ENCODE results near the gene PLEKHG5.
"Not testable (repeated sequence)": the region's sequence is repeated elsewhere in the genome, so short reads cannot be mapped to it uniquely, and the experiment has no call there.

DNA sequence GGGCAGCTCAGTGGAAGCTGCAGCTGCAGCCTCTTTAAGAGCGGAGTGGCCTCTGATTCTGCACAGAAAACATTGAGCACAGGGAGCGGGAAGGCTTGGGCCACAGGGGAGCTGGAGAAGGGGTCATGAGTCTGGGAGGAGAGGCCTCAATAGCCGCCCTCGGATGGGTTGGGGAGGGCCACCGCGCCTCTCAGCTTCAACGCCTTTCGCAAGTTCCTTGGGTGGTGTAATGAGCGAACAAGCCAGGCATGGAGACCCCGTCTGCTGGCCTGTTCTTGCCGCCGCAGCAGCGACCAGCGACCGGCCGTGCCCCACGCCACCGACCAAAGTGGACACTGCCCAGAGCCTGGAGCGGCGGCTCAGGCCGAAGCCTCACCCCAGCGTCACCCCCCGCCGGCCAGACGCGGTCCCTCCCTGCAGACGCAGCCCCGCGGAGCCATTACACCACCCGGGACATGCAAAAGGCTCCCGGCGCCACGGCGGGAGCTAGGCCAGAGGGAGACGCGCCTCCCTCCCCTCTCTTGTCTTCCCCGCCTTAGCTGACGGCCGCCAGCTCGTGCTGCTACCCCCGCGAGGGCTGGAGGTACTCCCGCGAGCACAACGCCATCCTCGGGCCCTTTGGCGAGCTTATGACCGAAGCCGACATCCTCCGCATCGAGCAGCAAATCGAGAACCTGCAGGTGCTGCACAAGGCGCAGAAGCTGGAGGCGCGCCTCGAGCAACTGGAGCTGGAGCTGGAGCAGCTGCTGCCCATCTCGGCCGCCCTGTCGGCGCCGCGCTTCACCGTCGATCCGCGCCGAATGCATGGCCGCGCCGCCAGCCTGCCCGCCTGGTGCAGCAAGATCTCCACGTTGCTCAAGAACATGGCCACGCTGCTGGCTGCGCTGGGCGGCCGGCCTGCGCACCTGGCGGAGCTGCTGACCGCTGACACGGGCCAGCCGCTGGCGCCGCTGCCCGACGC is 37.3 kb downstream of the PLEKHG5 start:
- TF ChIP-seq MAFK (IDR thresholded peaks at IDR 0.05; ENCODE audit: partially characterized antibody); ESRRA (IDR thresholded peaks at IDR 0.05; ENCODE audit: borderline replicate concordance, low read length); RAD21 (conservative IDR thresholded peaks at IDR 0.05 in 1 of 2, IDR thresholded peaks at IDR 0.05 in 1 of 2); CTCF (IDR thresholded peaks at IDR 0.05); REST (IDR thresholded peaks at IDR 0.05); EP300 (IDR thresholded peaks at IDR 0.05); RCOR1 (IDR thresholded peaks at IDR 0.05; ENCODE audit: low read depth, low read length); POLR2A (IDR thresholded peaks at IDR 0.05; ENCODE audit: low read length); RNF2 (IDR thresholded peaks at IDR 0.05; ENCODE audit: borderline replicate concordance, low read depth); SMC3 (IDR thresholded peaks at IDR 0.05); HDAC2 (IDR thresholded peaks at IDR 0.05); CHD4 (IDR thresholded peaks at IDR 0.05; ENCODE audit: borderline replicate concordance); PHF8 (IDR thresholded peaks at IDR 0.05; ENCODE audit: borderline replicate concordance, low read depth): not testable (repeated sequence)
- TF ChIP-seq, protein P1, sequence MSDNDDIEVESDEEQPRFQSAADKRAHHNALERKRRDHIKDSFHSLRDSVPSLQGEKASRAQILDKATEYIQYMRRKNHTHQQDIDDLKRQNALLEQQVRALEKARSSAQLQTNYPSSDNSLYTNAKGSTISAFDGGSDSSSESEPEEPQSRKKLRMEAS (IDR thresholded peaks at IDR 0.05) = not testable (repeated sequence)
